A549 (cell line): Measurements from ENCODE around the gene MERTK.
"Not testable (repeated sequence)": the region's sequence is repeated elsewhere in the genome, so short reads cannot be mapped to it uniquely, and the experiment has no call there.

ENCODE experiments used
- CTCF ChIP-seq: fragments of >200 bp; sonication (Bioruptor Twin); formaldehyde crosslinking; IDR thresholded peaks from 3 replicates; pipeline ENCODE4 v1.5.1; 2016
- ESRRA ChIP-seq: fragments of 150-350 bp; IDR thresholded peaks from 2 replicates; pipeline ENCODE4 v1.6.1; 2014; ENCODE audit warnings: mild to moderate bottlenecking, low read length, borderline replicate concordance
- MAZ ChIP-seq: fragments of 150-350 bp; IDR thresholded peaks from 2 replicates; pipeline ENCODE4 v1.6.1; 2014; ENCODE audit warnings: antibody characterized with exemption, low read depth, low read length, borderline replicate concordance
- POLR2A ChIP-seq: IDR thresholded peaks from 2 replicates; pipeline ENCODE4 v1.6.1; 2012; ENCODE audit warnings: mild to moderate bottlenecking, low read length
- ZNF302 ChIP-seq: fragments of 250-450 bp; sonication (Bioruptor Pico); IDR thresholded peaks from 2 replicates; pipeline ENCODE4 v1.9.0; 2021; ENCODE audit warnings: inconsistent platforms, mild to moderate bottlenecking, moderate library complexity

GRCh38 chr2:111860005-111860404 lies 38.4 kb upstream of the MERTK start:
- TF ChIP-seq ESRRA; MAZ; ZNF302 (CRISPR knock-in tag); POLR2A; CTCF: not testable (repeated sequence)
